Mucosa of descending colon (tissue), 3 donors: ENCODE measurements around the gene MAP3K7CL. TPM values are rescaled to one million over a fixed set of nuclear protein-coding genes. Genes with fewer than 3 reads are reported as not detected.

ENCODE experiments used
- ATAC-seq: fragments of 200-7000 bp; cut with Tn5 transposase; one replicate; pipeline ENCODE4 v1.9.1; 2020; ENCODE audit warnings: mild to moderate bottlenecking, moderate library complexity
- DNase-seq, 3 donors: peaks; one replicate each; pipeline ENCODE4 v3.0.0-alpha.2; 2020
- H3K36me3 ChIP-seq: fragments of 200-600 bp; one replicate; pipeline ENCODE4 v1.8.0; 2021; ENCODE audit warnings: low read depth, mild to moderate bottlenecking
- H3K4me1 ChIP-seq: fragments of 200-600 bp; one replicate; pipeline ENCODE4 v1.8.0; 2021; ENCODE audit warnings: low read depth, mild to moderate bottlenecking
- H3K4me3 ChIP-seq: fragments of 200-600 bp; one replicate; pipeline ENCODE4 v1.8.0; 2021; ENCODE audit warnings: mild to moderate bottlenecking
- H3K9me3 ChIP-seq: fragments of 200-600 bp; one replicate; pipeline ENCODE4 v1.8.0; 2021; ENCODE audit warnings: mild to moderate bottlenecking
- CTCF ChIP-seq: fragments of 200-600 bp; IDR thresholded peaks from one replicate; pipeline ENCODE4 v1.8.0; 2022; ENCODE audit warnings: antibody characterized with exemption, mild to moderate bottlenecking
- intact Hi-C, 2 donors: fragments of 100-400 bp; cut with DNase I in 1 of 2; cut with micrococcal nuclease in 1 of 2; formaldehyde crosslinking; loops; one replicate each; pipeline versions ENCODE4 v1.11.0 to v1.11.1; 2022; cut with DNase I, micrococcal nuclease
- total RNA-seq, 3 donors: library from RNA; stranded (reverse); fragmentation: NEBNext Ultra II Directional in 2 of 3; extraction: Animal tissue kit (Norgen Biotek cat#: 25700) in 2 of 3; gene quantifications; one replicate each; pipeline versions ENCODE4 v1.2.1 to v1.2.4, GENCODE V29; 2021 to 2023
- donor health status: DM: no; HTN: no; CAD: no; lungs with moderate emphysema.
- donor health status: DM: no; HTN: no; CAD: no.
- donor health status: DM: no; HTN: yes; CAD: no.

MAP3K7CL gene
- total RNA-seq, 3 donors from 2014 or later, result 2.2 to 7.9 (median 4.3) TPM

DNA sequence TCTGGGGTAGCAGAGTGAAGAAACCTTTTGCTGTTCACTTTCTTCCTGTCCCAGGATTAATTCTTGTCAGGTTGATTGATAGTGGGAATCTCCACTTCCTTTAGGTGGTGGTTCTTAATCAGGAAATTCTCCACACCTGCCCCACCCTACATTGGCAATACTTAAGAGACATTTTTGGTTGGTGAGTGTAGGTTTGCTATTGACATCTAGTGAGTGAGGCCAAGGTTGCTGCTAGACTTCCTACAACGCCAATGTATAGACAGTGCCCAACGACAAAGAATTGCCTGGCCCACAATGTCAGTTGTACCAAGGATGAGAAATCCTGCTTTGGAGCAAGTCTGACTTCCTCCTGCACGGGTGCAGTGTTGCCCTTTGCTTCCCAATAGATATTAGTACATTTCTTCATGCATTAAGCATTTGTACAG is 38.5 kb downstream of the MAP3K7CL start:
- peak; percentile 90 for ATAC-seq
- Histone ChIP-seq H3K4me1 (no peaks in the 10 kb centered on the region), H3K9me3 (no peaks in the 10 kb centered on the region), H3K4me3 (no peak overlapping the region), H3K36me3 (no peaks in the 10 kb centered on the region)
- no peak for TF ChIP-seq CTCF
- DNase-seq, result no peak
- intact Hi-C loops, result loop anchor here in 1 of 2 donors (10.0 kb wide), 1 partner anchor 206 kb away; no protein-coding TSS in a partner anchor

DNA sequence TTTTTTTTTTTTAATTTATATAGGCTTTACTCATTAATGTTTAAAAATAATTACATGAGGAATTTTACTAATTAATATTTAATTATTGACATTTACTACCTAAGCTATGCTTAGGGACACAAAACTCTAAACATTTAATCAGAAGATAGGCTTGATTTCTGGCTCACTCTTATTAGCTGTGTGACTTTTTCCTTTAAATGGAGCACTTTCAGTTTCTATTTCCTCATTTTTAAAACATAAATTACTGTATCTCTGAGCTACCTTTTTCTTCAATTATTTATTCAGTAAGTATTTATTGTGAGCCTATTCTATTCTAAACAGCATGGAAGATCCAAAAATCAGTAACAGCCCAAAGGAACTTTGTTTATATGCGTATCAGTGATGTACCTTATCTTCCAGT is 40.5 kb downstream of the MAP3K7CL start:
- intact Hi-C loops, result no loop called here
- DNase-seq (no peak), ATAC-seq (no peak)
- H3K4me1 ChIP-seq, result peaks cover 7% of the 10 kb centered on the region
- H3K9me3 ChIP-seq, result no peaks in the 10 kb centered on the region
- TF ChIP-seq CTCF, result no peak
- no peak overlapping the region for H3K4me3 ChIP-seq
- H3K36me3 ChIP-seq, result no peaks in the 10 kb centered on the region

- intact Hi-C loops, result no loop called here
- peaks cover 17% of the 10 kb centered on the region for H3K4me1 ChIP-seq
- no peaks in the 10 kb centered on the region for H3K9me3 ChIP-seq
- no peak overlapping the region for H3K4me3 ChIP-seq
- ATAC-seq, result no peak
- no peak for DNase-seq
- TF ChIP-seq CTCF, result no peak
- no peaks in the 10 kb centered on the region for H3K36me3 ChIP-seq
Observed at GRCh38 chr21:29172282-29172681, 41.8 kb downstream of the MAP3K7CL start.

DNA sequence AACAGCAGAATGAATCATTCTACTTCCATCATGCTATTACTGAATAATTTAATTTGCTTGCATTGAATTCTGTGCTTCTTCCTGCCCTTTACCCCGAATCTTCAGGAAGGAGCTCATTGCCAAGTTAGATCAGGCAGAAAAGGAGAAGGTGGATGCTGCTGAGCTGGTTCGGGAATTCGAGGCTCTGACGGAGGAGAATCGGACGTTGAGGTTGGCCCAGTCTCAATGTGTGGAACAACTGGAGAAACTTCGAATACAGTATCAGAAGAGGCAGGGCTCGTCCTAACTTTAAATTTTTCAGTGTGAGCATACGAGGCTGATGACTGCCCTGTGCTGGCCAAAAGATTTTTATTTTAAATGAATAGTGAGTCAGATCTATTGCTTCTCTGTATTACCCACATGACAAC is 44.2 kb downstream of the MAP3K7CL start:
- Histone ChIP-seq H3K4me1 (peaks cover 29% of the 10 kb centered on the region), H3K9me3 (no peaks in the 10 kb centered on the region), H3K4me3 (no peak overlapping the region), H3K36me3 (no peaks in the 10 kb centered on the region)
- ATAC-seq (peak; percentile 37), DNase-seq (no peak)
- no peak for TF ChIP-seq CTCF
- intact Hi-C loops, result no loop called here

DNA sequence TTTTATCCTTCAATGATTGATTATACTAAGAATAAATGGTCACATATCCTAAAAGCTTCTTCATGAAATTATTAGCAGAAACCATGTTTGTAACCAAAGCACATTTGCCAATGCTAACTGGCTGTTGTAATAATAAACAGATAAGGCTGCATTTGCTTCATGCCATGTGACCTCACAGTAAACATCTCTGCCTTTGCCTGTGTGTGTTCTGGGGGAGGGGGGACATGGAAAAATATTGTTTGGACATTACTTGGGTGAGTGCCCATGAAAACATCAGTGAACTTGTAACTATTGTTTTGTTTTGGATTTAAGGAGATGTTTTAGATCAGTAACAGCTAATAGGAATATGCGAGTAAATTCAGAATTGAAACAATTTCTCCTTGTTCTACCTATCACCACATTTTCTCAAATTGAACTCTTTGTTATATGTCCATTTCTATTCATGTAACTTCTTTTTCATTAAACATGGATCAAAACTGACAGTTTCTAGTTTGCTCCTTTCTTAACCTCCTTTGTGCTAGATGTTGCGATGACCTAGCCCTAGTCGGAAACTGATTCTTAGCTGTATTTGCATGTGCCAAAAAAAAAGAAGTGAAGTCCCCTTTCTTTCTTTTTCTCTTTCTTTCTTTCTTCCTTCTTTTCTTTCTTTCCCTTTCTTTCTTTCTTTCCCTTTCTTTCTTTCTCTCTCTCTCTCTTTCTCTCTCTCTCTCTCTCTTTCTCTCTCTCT is 45.1 kb downstream of the MAP3K7CL start:
- Histone ChIP-seq H3K4me1 (peaks cover 29% of the 10 kb centered on the region), H3K36me3 (no peaks in the 10 kb centered on the region), H3K9me3 (no peaks in the 10 kb centered on the region), H3K4me3 (no peak overlapping the region)
- DNase-seq, result peak in 1 of 3 donors; percentile 31
- intact Hi-C loops, result no loop called here
- peak; percentile 31 for ATAC-seq
- TF ChIP-seq CTCF, result no peak
